ENCODE results near the gene LYSMD4.

LYSMD4 gene

GRCh38 chr15:99726333-99726732 lies 6.9 kb downstream of the LYSMD4 start:
- H3K4me3 ChIP-seq (ENCODE audit: low read depth, low read length): no peak overlapping the region
- TF ChIP-seq CTCF (IDR thresholded peaks at IDR 0.05; ENCODE audit: insufficient read depth, low read depth, low read length, missing control alignments): no peak
- no peak for DNase-seq (ENCODE audit: low read depth)

- H3K4me3 ChIP-seq (ENCODE audit: low read depth, low read length): no peak overlapping the region
- DNase-seq (ENCODE audit: low read depth): no peak
- TF ChIP-seq CTCF (IDR thresholded peaks at IDR 0.05; ENCODE audit: insufficient read depth, low read depth, low read length, missing control alignments): no peak
These were observed 10.8 kb downstream of the LYSMD4 start for GRCh38 chr15:99722406-99722805.

- no peak for TF ChIP-seq CTCF (IDR thresholded peaks at IDR 0.05; ENCODE audit: insufficient read depth, low read depth, low read length, missing control alignments)
- no peak for DNase-seq (ENCODE audit: low read depth)
These were observed 11.3 kb downstream of the LYSMD4 start for GRCh38 chr15:99721896-99722295.

GRCh38 chr15:99721104-99721778 lies 12.0 kb downstream of the LYSMD4 start:
- no peak overlapping the region for H3K4me3 ChIP-seq (ENCODE audit: low read depth, low read length)
- DNase-seq (ENCODE audit: low read depth): no peak
- TF ChIP-seq CTCF (IDR thresholded peaks at IDR 0.05; ENCODE audit: insufficient read depth, low read depth, low read length, missing control alignments): no peak

More at GRCh38 chr15:99721896-99722295, 11.3 kb downstream of the LYSMD4 start:
- H3K4me3 ChIP-seq (ENCODE audit: low read depth, low read length): no peak overlapping the region

- no peak for DNase-seq (ENCODE audit: low read depth)
- no peak for TF ChIP-seq CTCF (IDR thresholded peaks at IDR 0.05; ENCODE audit: insufficient read depth, low read depth, low read length, missing control alignments)
- H3K4me3 ChIP-seq (ENCODE audit: low read depth, low read length): no peak overlapping the region
These were observed 12.7 kb downstream of the LYSMD4 start for GRCh38 chr15:99720533-99720932.

- TF ChIP-seq CTCF (IDR thresholded peaks at IDR 0.05; ENCODE audit: insufficient read depth, low read depth, low read length, missing control alignments): no peak
- H3K4me3 ChIP-seq (ENCODE audit: low read depth, low read length): peak overlapping the region; percentile 21
- peak; percentile 91 for DNase-seq (ENCODE audit: low read depth)
These were observed 14.1 kb downstream of the LYSMD4 start for GRCh38 chr15:99719096-99719541.

- H3K4me3 ChIP-seq (ENCODE audit: low read depth, low read length): no peak overlapping the region
- no peak for DNase-seq (ENCODE audit: low read depth)
- TF ChIP-seq CTCF (IDR thresholded peaks at IDR 0.05; ENCODE audit: insufficient read depth, low read depth, low read length, missing control alignments): no peak
These were observed 14.8 kb downstream of the LYSMD4 start for GRCh38 chr15:99718421-99718820.

Data from GM12865 (cell line).